Upper lobe of right lung (tissue), 1 donor: ENCODE data around the gene CCDC171. TPM values are rescaled to one million over a fixed set of nuclear protein-coding genes. Genes with fewer than 3 reads are reported as not detected.

Experiments used
- ATAC-seq: fragments of 200-7000 bp; cut with Tn5 transposase; one replicate; pipeline ENCODE4 v1.9.1; 2020; ENCODE audit warnings: mild to moderate bottlenecking, moderate library complexity
- DNase-seq: peaks from one replicate; pipeline ENCODE4 v3.0.0-alpha.2; 2020
- H3K27ac ChIP-seq: fragments of 200-600 bp; one replicate; pipeline ENCODE4 v1.8.0; 2022
- H3K27me3 ChIP-seq: fragments of 200-600 bp; one replicate; pipeline ENCODE4 v1.8.0; 2022; ENCODE audit warnings: mild to moderate bottlenecking
- H3K36me3 ChIP-seq: fragments of 200-600 bp; one replicate; pipeline ENCODE4 v1.8.0; 2022
- H3K4me1 ChIP-seq: fragments of 200-600 bp; one replicate; pipeline ENCODE4 v1.8.0; 2022
- H3K4me3 ChIP-seq: fragments of 200-600 bp; one replicate; pipeline ENCODE4 v1.8.0; 2022; ENCODE audit warnings: mild to moderate bottlenecking
- H3K9me3 ChIP-seq: fragments of 200-600 bp; one replicate; pipeline ENCODE4 v1.8.0; 2022
- CTCF ChIP-seq: fragments of 200-600 bp; IDR thresholded peaks from one replicate; pipeline ENCODE4 v1.8.0; 2022; ENCODE audit warnings: antibody characterized with exemption
- intact Hi-C: fragments of 100-400 bp; cut with DNase I; formaldehyde crosslinking; loops from one replicate; pipeline ENCODE4 v1.11.0; 2022
- total RNA-seq: library from RNA; stranded (reverse); fragmentation: NEBNext Ultra II Directional; extraction: Animal tissue kit (Norgen Biotek cat#: 25700); gene quantifications from one replicate; pipeline ENCODE4 v1.2.1, GENCODE V29; 2021
- donor health status: DM: no; HTN: yes; CAD: no; lungs with severe emphysema.

CCDC171 gene
- total RNA-seq, 1 donor from 2014 or later: 3.0 TPM

- no peak for ATAC-seq
- Histone ChIP-seq H3K4me3 (no peak overlapping the region), H3K36me3 (no peaks in the 10 kb centered on the region), H3K27ac (no peak overlapping the region), H3K9me3 (no peaks in the 10 kb centered on the region), H3K27me3 (no peaks in the 10 kb centered on the region), H3K4me1 (no peaks in the 10 kb centered on the region)
- DNase-seq: no peak
- intact Hi-C loops: no loop called here
- no peak for TF ChIP-seq CTCF
Observed at GRCh38 chr9:15755660-15756059, 202.8 kb downstream of the CCDC171 start.

- Histone ChIP-seq H3K9me3 (no peaks in the 10 kb centered on the region), H3K27ac (no peak overlapping the region), H3K4me1 (no peaks in the 10 kb centered on the region), H3K27me3 (no peaks in the 10 kb centered on the region), H3K4me3 (no peak overlapping the region), H3K36me3 (no peaks in the 10 kb centered on the region)
- ATAC-seq (no peak), DNase-seq (no peak)
- intact Hi-C loops: no loop called here
- TF ChIP-seq CTCF: no peak
Observed at GRCh38 chr9:15761551-15761950, 208.7 kb downstream of the CCDC171 start.

GRCh38 chr9:15763371-15763770 is 210.5 kb downstream of the CCDC171 start:
- H3K4me3 ChIP-seq: no peak overlapping the region
- H3K4me1 ChIP-seq: no peaks in the 10 kb centered on the region
- H3K9me3 ChIP-seq: no peaks in the 10 kb centered on the region
- no peak for DNase-seq
- H3K27me3 ChIP-seq: no peaks in the 10 kb centered on the region
- H3K36me3 ChIP-seq: no peaks in the 10 kb centered on the region
- no peak for TF ChIP-seq CTCF
- ATAC-seq: no peak
- intact Hi-C loops: no loop called here
- H3K27ac ChIP-seq: no peak overlapping the region

GRCh38 chr9:15764131-15764530 is 211.3 kb downstream of the CCDC171 start:
- Histone ChIP-seq H3K4me3 (no peak overlapping the region), H3K36me3 (no peaks in the 10 kb centered on the region), H3K9me3 (no peaks in the 10 kb centered on the region), H3K27ac (no peak overlapping the region), H3K27me3 (no peaks in the 10 kb centered on the region), H3K4me1 (no peaks in the 10 kb centered on the region)
- intact Hi-C loops: no loop called here
- TF ChIP-seq CTCF: no peak
- ATAC-seq: no peak
- no peak for DNase-seq

- no peaks in the 10 kb centered on the region for H3K4me1 ChIP-seq
- H3K9me3 ChIP-seq: no peaks in the 10 kb centered on the region
- H3K4me3 ChIP-seq: no peak overlapping the region
- H3K36me3 ChIP-seq: no peaks in the 10 kb centered on the region
- no peak overlapping the region for H3K27ac ChIP-seq
- no peaks in the 10 kb centered on the region for H3K27me3 ChIP-seq
- intact Hi-C loops: no loop called here
- no peak for ATAC-seq
- DNase-seq: no peak
- no peak for TF ChIP-seq CTCF
Observed at GRCh38 chr9:15769547-15769946, 216.7 kb downstream of the CCDC171 start.

GRCh38 chr9:15778861-15779260 is 226.0 kb downstream of the CCDC171 start:
- Histone ChIP-seq H3K27ac (no peak overlapping the region), H3K27me3 (no peaks in the 10 kb centered on the region), H3K4me3 (no peak overlapping the region), H3K4me1 (no peaks in the 10 kb centered on the region), H3K36me3 (no peaks in the 10 kb centered on the region), H3K9me3 (no peaks in the 10 kb centered on the region)
- intact Hi-C loops: no loop called here
- no peak for TF ChIP-seq CTCF
- no peak for DNase-seq
- ATAC-seq: no peak
